B cell (primary cell): ENCODE measurements around the gene COQ10A.

ENCODE experiments used
- CTCF ChIP-seq: fragments of 200-600 bp; IDR thresholded peaks from one replicate; pipeline ENCODE4 v1.8.0; 2022; ENCODE audit warnings: antibody characterized with exemption, mild to moderate bottlenecking
- EZH2 ChIP-seq: IDR thresholded peaks from 2 replicates; pipeline ENCODE4 v1.6.1; 2012; ENCODE audit warnings: borderline replicate concordance, low read depth, mild to moderate bottlenecking, moderate library complexity, low read length; ENCODE audit not compliant: insufficient read depth, poor library complexity, severe bottlenecking

GRCh38 chr12:56241424-56242303 lies 25.1 kb upstream of the COQ10A start:
- TF ChIP-seq EZH2 (no peak), CTCF (no peak)
